Gastrocnemius medialis (tissue), 4 donors: ENCODE measurements around the gene DCUN1D1.

Source experiments
- CTCF ChIP-seq, 5 experiments: fragments of 450-650 bp in 3 of 5; fragments of 200-600 bp in 2 of 5; sonication (generic) in 2 of 5; IDR thresholded peaks in 4 of 5; conservative IDR thresholded peaks in 1 of 5; 1 replicate in 4 of 5; 2 replicates in 1 of 5; pipeline ENCODE4 v1.5.1; 2016 to 2019; ENCODE audit warnings: antibody characterized with exemption in 5 of 5, mild to moderate bottlenecking in 3 of 5, moderate library complexity in 3 of 5
- POLR2A ChIP-seq, 2 donors: fragments of 450-650 bp; IDR thresholded peaks; one replicate each; pipeline ENCODE4 v1.6.1; 2017; ENCODE audit warnings: antibody characterized with exemption in 2 of 2, mild to moderate bottlenecking in 2 of 2, moderate library complexity in 2 of 2

- TF ChIP-seq CTCF (IDR thresholded peaks at IDR 0.05 in 4 of 5, conservative IDR thresholded peaks at IDR 0.05 in 1 of 5) (no peak), POLR2A (IDR thresholded peaks at IDR 0.05) (no peak)
These were observed 605 bp downstream of the DCUN1D1 start for GRCh38 chr3:182979674-182980191.
